BLaER1 treated with 17β-estradiol and CSF1 and Interleukin-3, amounts not matched to agents 10 nM and 100 nM (cell line): Measurements from ENCODE around the gene CALM3.

Experiments
- H3K27ac ChIP-seq, 11 experiments: shearing (Covaris generic); formaldehyde crosslinking; 2 replicates each; pipeline ENCODE4 v1.8.1; 2022
- H3K27me3 ChIP-seq, 11 experiments: shearing (Covaris generic); formaldehyde crosslinking; 2 replicates each; pipeline ENCODE4 v1.8.1; 2022
- H3K36me3 ChIP-seq, 11 experiments: shearing (Covaris generic); formaldehyde crosslinking; 2 replicates each; pipeline ENCODE4 v1.8.1; 2022
- H3K4me1 ChIP-seq, 10 experiments: shearing (Covaris generic); formaldehyde crosslinking; 2 replicates each; pipeline ENCODE4 v1.8.1; 2022
- H3K4me2 ChIP-seq, 11 experiments: shearing (Covaris generic); formaldehyde crosslinking; 2 replicates each; pipeline ENCODE4 v1.8.1; 2022
- H3K4me3 ChIP-seq, 10 experiments: shearing (Covaris generic); formaldehyde crosslinking; 2 replicates each; pipeline ENCODE4 v1.8.1; 2022
- H3K9ac ChIP-seq, 11 experiments: shearing (Covaris generic); formaldehyde crosslinking; 2 replicates each; pipeline ENCODE4 v1.8.1; 2022
- H3K9me3 ChIP-seq, 11 experiments: shearing (Covaris generic); formaldehyde crosslinking; replicated peaks in 1 of 11; 2 replicates each; pipeline ENCODE4 v1.8.1; 2022
- H4K20me1 ChIP-seq, 11 experiments: shearing (Covaris generic); formaldehyde crosslinking; 2 replicates each; pipeline ENCODE4 v1.8.1; 2022
- Cebpa-rat ChIP-seq, 11 experiments: shearing (Covaris generic); IDR thresholded peaks; 2 replicates each; pipeline ENCODE4 v1.8.1; 2022

The CALM3 gene

GRCh38 chr19:46614114-46614722 is 13.1 kb downstream of the CALM3 start:
- Histone ChIP-seq H3K4me2 (peak overlapping the region; percentile 3 to 96 (median 30); a peak in 17 of 22 replicates), H4K20me1 (peaks cover 25 to 54% (median 33%) of the 10 kb centered on the region in 11 experiments), H3K27ac (no peak overlapping the region), H3K27me3 (peaks cover 0 to 22% (median 4%) of the 10 kb centered on the region in 11 experiments; a peak in 11 of 22 replicates), H3K9ac (no peak overlapping the region), H3K4me1 (peaks cover 75 to 88% (median 82%) of the 10 kb centered on the region in 10 experiments), H3K9me3 (no peaks in the 10 kb centered on the region), H3K4me3 (no peak overlapping the region), H3K36me3 (peaks cover 10 to 16% (median 10%) of the 10 kb centered on the region in 11 experiments)
- no peak for TF ChIP-seq Cebpa-rat (IDR thresholded peaks at IDR 0.05)

GRCh38 chr19:46615966-46616365 is 14.8 kb downstream of the CALM3 start:
- Histone ChIP-seq H3K4me2 (peak overlapping the region; percentile 72 to 100 (median 80); a peak in 19 of 22 replicates), H3K27me3 (peaks cover 0 to 14% (median 0%) of the 10 kb centered on the region in 11 experiments; a peak in 3 of 22 replicates), H3K9ac (no peak overlapping the region), H3K27ac (no peak overlapping the region; a peak in 1 of 22 replicates), H3K36me3 (peaks cover 0 to 5% (median 0%) of the 10 kb centered on the region in 11 experiments; a peak in 3 of 22 replicates), H4K20me1 (peaks cover 10 to 37% (median 17%) of the 10 kb centered on the region in 11 experiments; a peak in 21 of 22 replicates), H3K4me3 (no peak overlapping the region), H3K9me3 (no peaks in the 10 kb centered on the region), H3K4me1 (peaks cover 77 to 90% (median 84%) of the 10 kb centered on the region in 10 experiments)
- TF ChIP-seq Cebpa-rat (IDR thresholded peaks at IDR 0.05) = no peak

DNA sequence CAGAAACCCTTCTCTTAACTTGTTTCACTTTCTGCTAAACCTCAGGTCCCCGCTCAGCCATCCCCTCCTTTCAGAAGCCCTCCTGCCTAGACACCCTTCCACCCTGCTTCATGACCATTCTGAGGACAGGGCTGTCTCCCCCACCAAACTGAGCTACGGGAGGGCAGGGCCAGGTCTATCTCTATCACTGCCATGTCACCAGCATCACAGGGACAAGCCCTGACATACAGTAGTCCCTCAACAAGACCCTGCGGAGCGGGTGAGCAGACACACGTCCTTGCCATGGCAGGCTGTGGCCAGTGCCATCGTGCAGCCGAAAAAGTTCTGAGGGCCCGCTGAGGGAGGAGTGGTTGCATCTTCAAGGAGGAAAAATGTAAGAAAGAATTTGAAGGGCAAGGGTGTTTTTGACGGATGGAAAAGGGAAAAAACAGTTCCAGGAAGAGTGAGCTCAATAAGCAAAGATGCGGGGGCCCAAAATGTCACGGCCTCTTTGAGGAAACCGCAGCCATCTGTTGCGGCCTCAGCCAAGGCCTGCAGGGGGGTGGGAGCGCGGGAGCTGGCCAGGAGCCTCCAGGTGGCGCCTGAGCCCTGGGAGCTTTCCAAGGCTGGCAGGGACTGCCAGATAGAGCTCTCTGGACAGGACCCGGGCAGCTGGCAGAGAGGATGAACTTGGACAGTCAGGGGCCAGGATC is 15.6 kb downstream of the CALM3 start:
- TF ChIP-seq Cebpa-rat (IDR thresholded peaks at IDR 0.05) = no peak
- Histone ChIP-seq H3K27ac (peak overlapping the region in 4 of 11 experiments; percentile 9 to 60 (median 42); a peak in 7 of 22 replicates), H3K36me3 (peaks cover 0 to 12% (median 0%) of the 10 kb centered on the region in 11 experiments; a peak in 4 of 22 replicates), H3K9ac (peak overlapping the region in 10 of 11 experiments; percentile 0 to 58 (median 28); a peak in 9 of 22 replicates), H3K4me2 (peak overlapping the region; percentile 72 to 100 (median 80)), H3K4me1 (peaks cover 77 to 90% (median 84%) of the 10 kb centered on the region in 10 experiments), H3K4me3 (peak overlapping the region in 2 of 10 experiments; percentile 1 to 3; a peak in 1 of 20 replicates), H4K20me1 (peaks cover 1 to 28% (median 9%) of the 10 kb centered on the region in 11 experiments; a peak in 21 of 22 replicates), H3K9me3 (no peaks in the 10 kb centered on the region), H3K27me3 (peaks cover 0 to 13% (median 0%) of the 10 kb centered on the region in 11 experiments; a peak in 3 of 22 replicates)

DNA sequence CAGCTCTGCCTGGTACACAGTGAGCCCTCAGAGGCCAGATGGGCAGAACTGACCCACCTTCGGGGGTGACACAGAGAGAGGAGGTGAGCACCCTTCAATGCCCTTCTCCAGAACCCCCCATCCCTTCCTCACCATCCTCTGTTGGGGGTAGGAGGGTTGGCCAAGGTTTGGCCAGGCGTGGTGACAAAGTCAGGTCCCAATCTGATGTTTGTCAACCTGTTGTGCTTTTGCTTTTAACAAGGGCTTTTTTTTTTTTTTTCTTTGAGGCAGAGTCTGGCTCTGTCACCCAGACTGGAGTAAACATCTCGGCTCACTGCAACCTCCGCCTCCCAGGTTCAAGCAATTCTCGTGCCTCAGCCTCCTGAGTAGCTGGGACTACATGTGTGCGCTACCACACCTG is 16.5 kb downstream of the CALM3 start:
- H3K4me2 ChIP-seq = peak overlapping the region; percentile 72 to 100 (median 80)
- no peak overlapping the region for H3K4me3 ChIP-seq
- H3K4me1 ChIP-seq = peaks cover 77 to 88% (median 84%) of the 10 kb centered on the region in 10 experiments
- peak overlapping the region in 2 of 11 experiments; percentile 38 to 53; a peak in 2 of 22 replicates for H3K9ac ChIP-seq
- H3K9me3 ChIP-seq = no peaks in the 10 kb centered on the region
- H3K27me3 ChIP-seq = peaks cover 0 to 5% (median 0%) of the 10 kb centered on the region in 11 experiments; a peak in 2 of 22 replicates
- no peak for TF ChIP-seq Cebpa-rat (IDR thresholded peaks at IDR 0.05)
- H4K20me1 ChIP-seq = peaks cover 0 to 20% (median under 1%) of the 10 kb centered on the region in 11 experiments; a peak in 12 of 22 replicates
- peak overlapping the region in 2 of 11 experiments; percentile 9 to 60; a peak in 2 of 22 replicates for H3K27ac ChIP-seq
- H3K36me3 ChIP-seq = peaks cover 0 to 16% (median 0%) of the 10 kb centered on the region in 11 experiments; a peak in 4 of 22 replicates

GRCh38 chr19:46618670-46619231 is 17.6 kb downstream of the CALM3 start:
- TF ChIP-seq Cebpa-rat (IDR thresholded peaks at IDR 0.05) = no peak
- Histone ChIP-seq H3K27ac (peak overlapping the region in 8 of 11 experiments; percentile 50 to 79 (median 66); a peak in 9 of 22 replicates), H3K9ac (peak overlapping the region in 2 of 11 experiments; percentile 15 to 47; a peak in 2 of 22 replicates), H3K9me3 (no peaks in the 10 kb centered on the region), H3K4me2 (peak overlapping the region; percentile 60 to 100 (median 90)), H3K36me3 (peaks cover 0 to 16% (median 0%) of the 10 kb centered on the region in 11 experiments; a peak in 4 of 22 replicates), H3K27me3 (peaks cover 0 to 3% (median 0%) of the 10 kb centered on the region in 11 experiments; a peak in 1 of 22 replicates), H3K4me1 (peaks cover 84 to 95% (median 89%) of the 10 kb centered on the region in 10 experiments), H4K20me1 (peaks cover 0 to 15% (median 0%) of the 10 kb centered on the region in 11 experiments; a peak in 4 of 22 replicates), H3K4me3 (no peak overlapping the region)

- peak overlapping the region; percentile 41 to 77 (median 56); a peak in 17 of 22 replicates for H3K9ac ChIP-seq
- peak overlapping the region; percentile 60 to 100 (median 90) for H3K4me2 ChIP-seq
Observed at GRCh38 chr19:46620267-46620666, 19.1 kb downstream of the CALM3 start.

GRCh38 chr19:46620716-46621115 is 19.6 kb downstream of the CALM3 start:
- Histone ChIP-seq H3K4me1 (peaks cover 87 to 100% (median 96%) of the 10 kb centered on the region in 10 experiments), H3K9me3 (no peaks in the 10 kb centered on the region), H3K4me3 (peak overlapping the region in 4 of 10 experiments; percentile 3 to 68 (median 52); a peak in 3 of 20 replicates), H3K9ac (peak overlapping the region in 9 of 11 experiments; percentile 47 to 77 (median 59); a peak in 12 of 22 replicates), H3K27me3 (no peaks in the 10 kb centered on the region), H3K4me2 (peak overlapping the region; percentile 60 to 100 (median 90)), H4K20me1 (peaks cover 0 to 13% (median 0%) of the 10 kb centered on the region in 11 experiments; a peak in 3 of 22 replicates), H3K27ac (peak overlapping the region; percentile 1 to 79 (median 64); a peak in 15 of 22 replicates), H3K36me3 (peaks cover 0 to 16% (median 0%) of the 10 kb centered on the region in 11 experiments; a peak in 4 of 22 replicates)
- TF ChIP-seq Cebpa-rat (IDR thresholded peaks at IDR 0.05) = no peak

More at GRCh38 chr19:46620267-46620666, 19.1 kb downstream of the CALM3 start:
- H4K20me1 ChIP-seq = peaks cover 0 to 13% (median 0%) of the 10 kb centered on the region in 11 experiments; a peak in 3 of 22 replicates
- no peaks in the 10 kb centered on the region for H3K9me3 ChIP-seq
- no peak for TF ChIP-seq Cebpa-rat (IDR thresholded peaks at IDR 0.05)
- peaks cover 0 to 16% (median 0%) of the 10 kb centered on the region in 11 experiments; a peak in 4 of 22 replicates for H3K36me3 ChIP-seq
- H3K27me3 ChIP-seq = no peaks in the 10 kb centered on the region
- H3K27ac ChIP-seq = peak overlapping the region in 10 of 11 experiments; percentile 37 to 79 (median 64); a peak in 19 of 22 replicates
- peak overlapping the region in 4 of 10 experiments; percentile 3 to 68 (median 52); a peak in 5 of 20 replicates for H3K4me3 ChIP-seq
- H3K4me1 ChIP-seq = peaks cover 87 to 100% (median 95%) of the 10 kb centered on the region in 10 experiments
